Liver (tissue), 3 donors: ENCODE data around the gene CARD9.

Experiments
- CTCF ChIP-seq: fragments of 150-350 bp; IDR thresholded peaks from 2 replicates; pipeline ENCODE4 v1.5.1; 2017; ENCODE audit warnings: improper control_type of control experiment, low read depth, low read length; ENCODE audit not compliant: missing input control
- RAD21 ChIP-seq, 2 donors: IDR thresholded peaks; 2 replicates each; pipeline ENCODE4 v1.6.1; 2016; ENCODE audit warnings: antibody characterized with exemption in 2 of 2, mild to moderate bottlenecking in 2 of 2
- REST ChIP-seq: IDR thresholded peaks from 2 replicates; pipeline ENCODE4 v1.6.1; 2016; ENCODE audit warnings: antibody characterized with exemption, mild to moderate bottlenecking
- donor health status: healthy.
- donor health status: healthy.

- TF ChIP-seq REST (no peak), RAD21 (IDR thresholded peaks at IDR 0.05) (no peak), CTCF (no peak)
These were observed 11.5 kb upstream of the CARD9 start for GRCh38 chr9:136385015-136385414.
